SK-N-SH treated with all-trans-retinoic acid at 6 μM for 48 hours (cell line): Measurements from ENCODE around the gene VEGFB.

Experiments
- CREB5 ChIP-seq: fragments of 250-450 bp; sonication (Bioruptor Pico); IDR thresholded peaks from 2 replicates; pipeline ENCODE4 v1.5.1; 2020; ENCODE audit warnings: low read depth, mild to moderate bottlenecking, moderate library complexity
- CSDC2 ChIP-seq: fragments of 250-450 bp; sonication (Bioruptor Pico); IDR thresholded peaks from 2 replicates; pipeline ENCODE4 v1.5.0; 2020; ENCODE audit warnings: mild to moderate bottlenecking, moderate library complexity
- GLIS3 ChIP-seq: fragments of 250-450 bp; sonication (Bioruptor Pico); IDR thresholded peaks from 2 replicates; pipeline ENCODE4 v1.5.0; 2020; ENCODE audit warnings: mild to moderate bottlenecking, moderate library complexity
- ISL1 ChIP-seq: fragments of 250-450 bp; sonication (Bioruptor Pico); IDR thresholded peaks from 2 replicates; pipeline ENCODE4 v2.1.2; 2022; ENCODE audit warnings: mild to moderate bottlenecking, moderate library complexity
- OSR1 ChIP-seq: fragments of 250-450 bp; sonication (Bioruptor Pico); IDR thresholded peaks from 2 replicates; pipeline ENCODE4 v1.8.0; 2022; ENCODE audit warnings: moderate library complexity, mild to moderate bottlenecking, inconsistent platforms
- PATZ1 ChIP-seq: fragments of 250-450 bp; sonication (Bioruptor Pico); IDR thresholded peaks from 2 replicates; pipeline ENCODE4 v1.8.0; 2020; ENCODE audit warnings: mild to moderate bottlenecking, moderate library complexity, borderline replicate concordance
- POU6F1 ChIP-seq: fragments of 250-450 bp; sonication (Bioruptor Pico); IDR thresholded peaks from 2 replicates; pipeline ENCODE4 v1.8.0; 2021; ENCODE audit warnings: low read depth, mild to moderate bottlenecking, moderate library complexity, borderline replicate concordance
- ZC3H10 ChIP-seq: fragments of 250-450 bp; sonication (Bioruptor Pico); IDR thresholded peaks from 2 replicates; pipeline ENCODE4 v1.5.1; 2021; ENCODE audit warnings: mild to moderate bottlenecking, moderate library complexity
- ZFP30 ChIP-seq: fragments of 450-650 bp; formaldehyde crosslinking; IDR thresholded peaks from 2 replicates; pipeline ENCODE4 v1.5.0; 2022; ENCODE audit warnings: mild to moderate bottlenecking, moderate library complexity
- ZNF565 ChIP-seq: fragments of 450-650 bp; formaldehyde crosslinking; conservative IDR thresholded peaks from 2 replicates; pipeline ENCODE4 v1.5.0; 2020; ENCODE audit warnings: low read depth, mild to moderate bottlenecking, moderate library complexity
- ZNF8 ChIP-seq: fragments of 450-650 bp; formaldehyde crosslinking; IDR thresholded peaks from 2 replicates; pipeline ENCODE4 v1.5.0; 2020; ENCODE audit warnings: mild to moderate bottlenecking, moderate library complexity

GRCh38 chr11:64241491-64242374, 7.3 kb downstream of the VEGFB start:
- TF ChIP-seq ZC3H10 (CRISPR knock-in tag) (no peak), CSDC2 (no peak), CREB5 (no peak), ZFP30 (CRISPR knock-in tag) (no peak), OSR1 (CRISPR knock-in tag) (no peak), POU6F1 (no peak), ZNF8 (CRISPR knock-in tag) (no peak), ZNF565 (CRISPR knock-in tag) (no peak), ISL1 (CRISPR knock-in tag) (no peak), GLIS3 (CRISPR knock-in tag) (no peak; the same call in 1 of the 2 replicates), PATZ1 (CRISPR knock-in tag) (no peak)
